Right ventricle myocardium inferior (tissue), 1 donor: ENCODE results near the gene USH1C. TPM values are rescaled to one million over a fixed set of nuclear protein-coding genes. Genes with fewer than 3 reads are reported as not detected.

Source experiments
- ATAC-seq: fragments of 200-7000 bp; cut with Tn5 transposase; one replicate; pipeline ENCODE4 v1.9.1; 2020; ENCODE audit warnings: mild to moderate bottlenecking, moderate library complexity
- DNase-seq: peaks from one replicate; pipeline ENCODE4 v3.0.0; 2021; ENCODE audit errors: missing footprints
- intact Hi-C: fragments of 100-400 bp; cut with DNase I; formaldehyde crosslinking; loops from one replicate; pipeline ENCODE4 v1.11.0; 2022
- total RNA-seq: library from RNA; stranded (reverse); fragmentation: NEBNext Ultra II Directional; extraction: Animal tissue kit (Norgen Biotek cat#: 25700); gene quantifications from one replicate; pipeline ENCODE4 v1.2.1, GENCODE V29; 2021
- donor health status: DM: no; HTN: yes; CAD: no; lungs with severe emphysema.

Gene USH1C
- total RNA-seq, 1 donor from 2014 or later: not detected

DNA sequence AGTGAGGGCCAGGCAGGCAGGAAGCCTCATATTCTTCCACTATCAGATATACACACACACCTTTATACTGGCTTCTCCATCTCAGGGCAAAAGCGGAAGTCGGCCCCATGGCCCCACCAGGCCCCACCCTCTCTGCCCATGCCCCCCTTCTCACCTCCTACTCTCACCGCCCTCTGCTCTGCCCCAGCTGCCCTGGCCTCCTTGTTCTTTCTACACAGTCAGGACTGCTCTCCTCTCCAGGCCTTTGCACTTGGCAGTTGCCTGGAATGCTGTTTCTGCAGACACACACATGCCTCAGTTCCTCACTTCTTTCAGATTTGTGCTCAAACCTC, 28.1 kb upstream of the USH1C start:
- intact Hi-C loops: no loop called here
- no peak for DNase-seq
- ATAC-seq: no peak

DNA sequence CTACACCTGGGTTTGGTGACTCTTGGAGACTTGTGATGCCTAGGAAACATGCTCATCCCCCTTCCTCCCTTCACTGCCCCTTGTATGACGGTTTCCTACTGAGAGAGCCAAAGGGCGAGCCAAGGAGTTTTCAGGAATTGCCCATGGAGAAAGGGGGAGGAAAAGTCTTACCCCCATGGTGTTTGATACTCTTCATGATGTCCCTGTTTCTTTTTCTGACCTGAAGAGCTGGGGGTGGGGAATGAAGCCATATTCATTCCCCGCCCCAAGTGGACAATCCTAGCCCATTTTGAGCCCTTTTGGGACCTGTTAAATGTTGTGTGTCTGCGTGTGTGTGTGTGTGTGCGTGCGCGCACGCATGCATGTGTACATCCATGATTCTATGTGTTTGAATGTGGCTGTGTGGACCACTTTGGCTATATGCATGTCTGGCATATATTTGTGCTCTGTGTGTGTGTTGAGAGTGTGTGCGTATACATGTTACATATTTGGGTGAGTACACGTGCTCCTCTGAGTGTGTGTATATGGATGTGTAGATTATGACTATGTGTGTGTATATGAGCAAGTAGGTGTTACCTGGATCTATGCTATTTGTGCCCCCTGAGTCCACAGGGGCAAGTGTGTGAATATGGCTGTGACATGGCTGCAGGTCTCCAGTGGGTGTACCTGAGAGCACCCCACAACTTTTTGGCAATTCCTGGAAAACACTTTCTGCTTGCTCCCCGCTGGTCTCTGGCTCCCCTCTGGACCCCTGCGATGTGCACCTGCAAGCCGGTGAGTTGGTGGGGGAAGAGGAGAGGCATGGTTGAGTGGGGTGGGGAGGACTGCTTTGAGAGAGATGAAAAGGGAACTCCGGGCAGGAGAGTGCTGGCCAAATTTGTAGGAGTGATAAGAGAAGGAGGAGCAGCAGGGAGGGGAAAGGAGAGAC, 27.5 kb upstream of the USH1C start:
- intact Hi-C loops: no loop called here
- DNase-seq: no peak
- no peak for ATAC-seq

DNA sequence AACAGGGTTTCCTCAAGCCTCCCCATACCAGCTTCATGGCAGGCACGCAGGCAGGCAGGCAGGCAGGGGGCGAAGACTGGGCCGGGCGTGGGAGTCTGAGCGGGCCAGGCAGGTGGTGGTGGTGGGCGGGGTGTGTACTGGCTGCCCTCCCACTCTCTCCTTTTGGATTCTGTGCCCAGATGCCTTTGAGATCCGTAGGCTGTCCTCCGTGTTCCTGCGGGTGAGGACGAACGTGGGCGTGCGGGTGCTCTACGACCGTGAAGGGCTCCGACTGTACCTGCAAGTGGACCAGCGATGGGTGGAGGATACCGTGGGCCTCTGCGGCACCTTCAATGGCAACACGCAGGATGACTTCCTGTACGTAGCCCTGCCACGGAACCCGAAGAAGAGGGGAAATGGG, 25.8 kb upstream of the USH1C start:
- ATAC-seq (no peak), DNase-seq (no peak)
- intact Hi-C loops: no loop called here

DNA sequence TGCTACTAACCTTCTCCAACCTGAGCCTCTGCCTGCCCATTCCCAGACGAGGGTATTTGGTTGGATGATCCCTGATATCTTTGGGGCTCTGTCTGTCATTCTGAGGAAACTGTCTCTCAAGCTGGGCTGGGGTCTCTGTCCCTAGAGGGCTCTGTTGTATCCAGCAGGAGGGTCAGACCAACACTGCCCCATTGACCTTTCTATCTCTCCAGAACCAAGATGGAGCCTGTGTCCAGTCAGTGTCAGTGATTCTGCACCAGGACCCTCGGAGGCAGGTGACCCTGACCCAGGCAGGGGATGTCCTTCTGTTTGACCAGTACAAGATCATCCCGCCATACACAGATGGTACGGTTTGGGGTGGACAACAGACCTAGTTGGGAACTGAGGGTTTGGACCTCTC, 24.7 kb upstream of the USH1C start:
- intact Hi-C loops: no loop called here
- no peak for DNase-seq

DNA sequence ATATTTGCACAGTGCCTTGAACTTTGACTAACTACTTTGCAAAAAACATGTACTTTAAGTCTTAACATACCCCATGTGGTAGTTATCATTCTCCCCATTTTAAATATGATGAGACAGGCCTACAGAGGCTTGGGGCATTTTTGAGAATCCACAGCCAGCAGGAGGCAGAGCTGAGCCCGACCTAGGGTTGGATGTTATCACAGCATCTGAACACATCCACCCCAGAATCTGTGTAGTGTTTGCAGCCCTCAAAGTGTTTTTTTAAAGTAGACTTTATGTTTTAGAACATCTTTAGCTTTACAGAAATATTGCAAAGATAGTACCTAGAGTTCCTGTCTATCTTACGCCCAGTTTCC, 20.4 kb upstream of the USH1C start:
- ATAC-seq: no peak
- intact Hi-C loops: no loop called here
- DNase-seq: no peak

More for the DNA sequence above, 24.7 kb upstream of the USH1C start:
- no peak for ATAC-seq

DNA sequence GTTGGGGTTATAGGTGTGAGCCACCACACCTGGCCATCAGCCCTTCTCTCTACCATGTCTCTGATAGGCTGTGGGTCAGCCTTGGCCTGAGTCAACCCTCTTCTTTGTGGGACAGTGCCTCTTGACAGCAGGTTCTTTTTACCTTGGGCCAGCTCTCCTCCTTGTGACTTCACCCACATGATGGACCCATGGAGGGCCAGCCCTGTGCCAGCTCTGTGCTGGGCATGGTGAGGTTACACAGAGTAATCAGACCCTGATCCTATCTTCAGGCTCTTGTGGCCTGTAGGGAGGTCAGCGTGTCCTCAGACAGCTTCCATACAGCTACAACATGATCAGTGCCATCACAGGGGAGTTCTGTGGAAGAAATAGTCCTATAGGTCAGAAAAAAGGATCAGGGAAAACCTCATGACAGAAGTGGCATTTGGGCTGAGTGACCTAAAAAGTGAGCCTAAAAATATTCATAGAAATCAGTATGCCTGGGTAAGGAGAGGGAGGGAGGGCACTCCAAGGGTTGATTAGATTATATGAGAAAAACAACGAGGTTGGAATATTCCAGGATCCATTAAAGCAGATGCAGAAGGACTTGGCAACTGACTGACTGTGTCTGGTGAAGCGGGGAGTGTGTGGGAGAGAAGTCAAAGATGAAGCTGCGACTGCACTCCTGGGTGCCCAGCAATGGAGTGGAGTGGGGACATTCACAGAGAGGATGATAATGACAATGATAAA, 19.9 kb upstream of the USH1C start:
- DNase-seq (no peak), ATAC-seq (no peak)
- intact Hi-C loops: no loop called here

DNA sequence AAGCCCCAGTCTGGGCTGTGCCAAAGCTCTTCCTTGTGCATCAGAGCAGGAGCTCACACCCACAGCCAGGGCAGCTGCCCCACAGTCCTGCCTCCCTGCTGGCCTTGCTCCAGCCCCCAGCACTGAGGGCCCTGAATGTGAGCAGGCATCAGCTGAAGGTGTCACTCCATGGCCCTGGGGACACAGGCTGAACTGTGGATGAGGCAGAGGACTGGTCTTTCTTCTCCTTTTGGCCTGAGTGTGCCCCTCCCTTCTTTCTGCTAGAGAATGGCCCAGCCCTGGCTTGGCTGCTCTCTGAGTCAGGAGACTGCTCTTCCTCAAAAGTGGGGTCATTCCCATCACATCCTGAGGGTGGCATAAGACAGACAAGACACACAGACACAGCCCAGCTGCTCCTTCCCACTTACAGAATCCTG, 19.0 kb upstream of the USH1C start:
- ATAC-seq: no peak
- intact Hi-C loops: no loop called here

DNA sequence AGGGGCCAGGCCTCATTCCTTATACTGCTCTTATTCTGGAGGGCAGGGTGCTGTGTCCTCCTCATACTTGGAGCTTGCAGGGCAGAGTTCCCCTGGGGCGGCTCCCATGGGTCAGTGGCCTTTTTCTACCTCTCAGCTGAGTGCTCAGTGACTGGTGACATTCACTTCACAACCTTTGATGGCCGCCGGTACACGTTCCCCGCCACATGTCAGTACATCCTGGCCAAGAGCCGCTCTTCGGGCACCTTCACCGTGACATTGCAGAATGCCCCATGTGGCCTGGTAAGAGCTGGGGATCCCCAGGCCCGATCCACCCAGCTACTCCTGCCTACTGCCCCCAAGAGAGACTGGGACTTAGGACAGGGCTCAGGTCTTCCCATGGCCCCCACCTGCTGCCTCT, 17.3 kb upstream of the USH1C start:
- ATAC-seq (no peak), DNase-seq (no peak)
- intact Hi-C loops: no loop called here

More for the DNA sequence above, 19.0 kb upstream of the USH1C start:
- no peak for DNase-seq

DNA sequence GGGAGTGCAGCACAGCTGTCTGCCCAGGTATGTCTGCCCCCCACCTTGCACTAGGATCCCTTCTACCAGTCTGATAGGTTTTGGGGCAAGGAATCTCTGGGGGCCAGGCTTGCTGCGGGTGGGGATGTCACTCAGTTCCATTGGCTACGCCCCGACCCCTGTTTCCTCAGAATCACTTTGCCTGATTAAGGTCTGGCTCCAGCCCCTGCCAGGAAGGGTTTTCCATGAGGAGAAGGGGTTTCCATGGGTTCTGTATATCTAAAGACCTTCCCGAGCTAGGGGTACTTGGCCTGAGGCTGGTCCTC, 16.8 kb upstream of the USH1C start:
- ATAC-seq (no peak), DNase-seq (no peak)
- intact Hi-C loops: no loop called here

DNA sequence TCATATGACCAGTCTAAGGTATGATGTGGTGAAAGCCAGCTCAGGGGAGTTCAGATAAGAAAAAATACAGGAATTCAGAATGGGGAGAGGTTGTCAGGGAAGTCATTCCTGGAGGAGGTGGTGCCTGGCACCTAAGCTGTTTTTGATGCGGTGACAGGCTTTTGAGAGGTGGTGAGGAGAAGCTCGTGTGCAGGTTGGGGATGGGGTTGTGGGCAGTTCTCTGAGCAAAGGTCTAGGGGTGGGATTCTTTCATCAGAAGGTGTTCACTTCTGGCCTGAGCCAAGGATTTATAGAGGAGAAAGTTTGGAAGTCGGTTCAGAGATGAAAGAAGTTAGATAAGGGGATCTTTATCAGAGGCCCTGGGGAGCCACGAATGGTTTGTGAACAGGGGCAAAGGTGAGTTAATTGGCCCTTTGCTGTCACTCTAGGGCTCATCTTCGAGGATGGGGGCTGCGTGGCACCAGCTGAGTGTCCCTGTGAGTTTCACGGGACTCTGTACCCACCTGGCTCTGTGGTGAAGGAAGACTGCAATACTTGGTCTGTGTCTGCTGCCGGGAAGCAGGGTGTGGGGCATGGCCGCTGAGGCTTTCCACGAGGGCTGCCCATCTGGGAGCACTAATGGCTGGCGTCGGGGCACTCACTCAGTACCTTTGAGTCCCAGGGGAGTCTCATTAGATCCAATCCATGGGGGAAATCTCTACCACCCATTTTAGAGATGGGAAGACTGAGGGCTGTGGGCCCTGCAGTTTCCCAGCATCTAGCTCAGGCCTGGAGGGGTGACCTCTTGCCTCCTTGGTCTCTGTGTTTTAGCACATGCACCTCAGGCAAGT, 16.3 kb upstream of the USH1C start:
- DNase-seq (no peak), ATAC-seq (no peak)
- intact Hi-C loops: no loop called here

DNA sequence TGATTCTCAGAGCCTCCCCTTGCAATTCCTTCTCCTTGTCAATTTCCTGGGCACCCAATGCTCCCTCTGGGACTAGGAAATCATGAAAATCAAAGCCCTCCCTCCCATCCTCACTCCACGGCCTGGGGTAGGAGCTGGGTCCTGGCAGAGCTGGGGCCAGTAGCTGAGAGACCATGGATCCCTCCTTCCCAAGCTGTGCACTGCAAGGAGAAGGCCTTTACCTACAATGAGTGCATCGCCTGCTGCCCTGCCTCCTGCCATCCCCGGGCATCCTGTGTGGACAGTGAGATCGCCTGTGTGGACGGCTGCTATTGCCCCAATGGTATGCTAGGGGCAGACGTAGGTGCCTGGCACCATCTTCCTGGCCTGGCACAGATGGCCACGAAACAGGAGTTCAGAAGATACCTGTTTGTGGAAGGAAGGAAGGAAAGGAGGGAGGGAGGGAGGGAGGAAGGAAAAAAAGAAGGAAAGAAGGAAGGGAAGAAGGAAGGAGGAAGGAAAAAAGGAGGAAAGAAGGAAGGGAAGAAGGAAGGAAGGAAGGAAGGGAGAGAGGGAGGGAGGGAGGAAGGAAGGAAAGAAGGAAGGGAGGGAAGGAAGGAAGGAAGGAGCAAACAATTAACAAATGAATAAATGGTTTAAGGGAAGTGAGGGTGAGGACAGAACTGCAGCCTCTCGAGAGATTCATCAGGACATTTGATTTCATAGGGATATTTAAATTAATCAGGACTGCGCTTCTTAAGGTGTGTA, 15.3 kb upstream of the USH1C start:
- intact Hi-C loops: no loop called here
- DNase-seq (no peak), ATAC-seq (no peak)

DNA sequence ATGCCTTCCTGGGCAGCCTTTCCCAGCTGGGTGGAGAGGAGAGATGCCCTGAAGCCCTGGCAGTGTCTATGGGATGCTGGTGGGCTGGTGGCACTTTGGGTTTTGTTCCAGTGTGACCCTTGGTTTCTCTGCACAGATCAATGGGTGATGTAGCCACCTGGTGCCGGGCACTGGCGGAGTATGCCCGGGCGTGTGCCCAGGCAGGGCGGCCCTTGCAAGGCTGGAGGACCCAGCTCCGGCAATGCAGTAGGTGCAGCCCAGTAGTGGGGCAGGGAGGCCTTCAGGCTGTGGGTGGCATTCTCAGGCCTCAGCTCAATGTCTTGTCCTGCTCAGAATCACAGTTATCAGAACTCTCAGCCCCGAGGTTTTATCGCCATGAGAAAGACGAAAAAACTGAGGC, 14.7 kb upstream of the USH1C start:
- intact Hi-C loops: no loop called here
- ATAC-seq: no peak

DNA sequence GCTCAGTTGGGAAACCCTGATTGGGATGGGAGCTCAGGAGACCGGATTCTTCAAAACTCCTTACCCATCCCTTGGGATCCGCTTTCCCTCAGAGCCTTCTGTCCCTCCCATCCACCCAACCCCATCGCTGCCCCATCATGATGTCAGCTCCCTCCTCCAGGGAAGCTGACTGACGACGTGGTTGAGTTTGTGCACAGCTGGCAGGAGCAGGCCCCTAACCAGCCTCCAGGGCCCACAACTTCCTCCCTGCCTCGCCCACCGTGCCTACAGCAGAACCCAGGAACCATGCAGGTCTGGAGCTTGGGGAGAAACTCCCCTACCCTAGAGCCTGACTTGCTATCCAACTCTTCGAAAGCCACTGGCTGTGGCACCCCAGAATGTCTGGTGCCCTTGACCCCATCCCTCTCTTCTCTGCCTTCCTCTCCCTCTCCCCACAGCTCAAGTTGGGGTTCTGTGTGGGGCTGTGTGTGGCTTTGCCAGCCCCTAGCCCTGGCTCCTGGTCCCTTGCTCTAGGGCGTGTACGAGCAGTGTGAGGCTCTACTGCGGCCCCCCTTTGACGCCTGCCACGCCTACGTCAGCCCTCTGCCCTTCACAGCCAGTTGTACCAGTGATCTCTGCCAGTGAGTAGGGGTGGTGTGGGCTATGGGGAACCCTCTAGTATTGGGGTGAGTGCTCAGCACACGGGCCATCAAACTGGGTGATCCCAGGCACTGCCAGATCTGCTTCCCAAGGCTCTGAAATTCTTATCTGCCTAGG, 14.0 kb upstream of the USH1C start:
- intact Hi-C loops: no loop called here
- DNase-seq (no peak), ATAC-seq (no peak)

More for the DNA sequence above, 14.7 kb upstream of the USH1C start:
- no peak for DNase-seq

DNA sequence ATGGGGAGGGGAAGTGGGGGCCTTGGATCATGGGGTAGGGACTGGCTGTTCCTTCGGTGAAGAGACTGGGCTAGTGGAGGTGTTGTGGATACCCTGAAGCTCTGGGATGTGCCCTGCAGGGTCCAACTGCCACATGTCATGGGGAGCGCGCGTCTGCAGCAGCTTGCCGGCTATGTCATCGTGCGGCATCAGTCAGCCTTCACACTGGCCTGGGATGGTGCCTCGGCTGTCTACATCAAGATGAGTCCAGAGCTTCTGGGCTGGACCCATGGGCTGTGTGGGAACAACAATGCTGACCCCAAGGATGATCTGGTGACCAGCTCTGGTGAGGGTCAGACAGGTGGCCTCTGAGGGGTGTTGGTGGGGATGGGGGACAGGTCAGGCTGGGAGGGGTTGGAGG, 12.8 kb upstream of the USH1C start:
- ATAC-seq (no peak), DNase-seq (no peak)
- intact Hi-C loops: no loop called here

DNA sequence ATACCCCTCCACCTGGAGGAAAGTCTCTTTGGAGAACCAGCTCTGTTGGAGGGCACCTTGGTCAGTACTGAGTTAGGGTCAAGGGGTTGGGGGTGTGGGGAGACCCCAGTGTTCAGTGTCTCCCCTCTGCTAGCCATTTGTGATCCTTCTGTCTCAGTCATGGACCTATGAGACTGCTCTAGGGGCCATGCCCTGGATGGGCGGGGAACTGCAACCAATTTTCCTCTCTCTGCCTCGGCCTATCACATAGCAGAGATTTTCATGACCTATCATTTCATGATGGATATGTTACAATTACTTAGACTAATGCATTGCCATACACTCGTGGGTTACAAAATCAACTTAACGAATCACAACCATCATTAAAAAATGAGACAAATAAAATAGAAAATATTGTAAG, 10.3 kb upstream of the USH1C start:
- DNase-seq: no peak
- no peak for ATAC-seq
- intact Hi-C loops: no loop called here

DNA sequence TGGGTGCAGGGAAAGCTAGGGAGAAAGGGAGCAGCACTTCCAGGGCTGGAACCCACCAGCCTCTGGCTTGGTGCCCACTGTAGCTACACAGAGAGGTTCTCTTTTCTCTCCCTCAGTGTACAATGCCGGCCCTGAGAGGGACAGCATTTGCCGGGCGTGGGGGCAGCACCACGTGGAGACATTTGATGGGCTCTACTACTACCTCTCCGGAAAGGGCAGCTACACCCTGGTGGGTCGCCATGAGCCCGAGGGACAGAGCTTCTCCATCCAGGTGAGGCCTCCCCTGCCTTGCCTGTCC, 9.0 kb upstream of the USH1C start:
- DNase-seq (no peak), ATAC-seq (no peak)
- intact Hi-C loops: no loop called here

DNA sequence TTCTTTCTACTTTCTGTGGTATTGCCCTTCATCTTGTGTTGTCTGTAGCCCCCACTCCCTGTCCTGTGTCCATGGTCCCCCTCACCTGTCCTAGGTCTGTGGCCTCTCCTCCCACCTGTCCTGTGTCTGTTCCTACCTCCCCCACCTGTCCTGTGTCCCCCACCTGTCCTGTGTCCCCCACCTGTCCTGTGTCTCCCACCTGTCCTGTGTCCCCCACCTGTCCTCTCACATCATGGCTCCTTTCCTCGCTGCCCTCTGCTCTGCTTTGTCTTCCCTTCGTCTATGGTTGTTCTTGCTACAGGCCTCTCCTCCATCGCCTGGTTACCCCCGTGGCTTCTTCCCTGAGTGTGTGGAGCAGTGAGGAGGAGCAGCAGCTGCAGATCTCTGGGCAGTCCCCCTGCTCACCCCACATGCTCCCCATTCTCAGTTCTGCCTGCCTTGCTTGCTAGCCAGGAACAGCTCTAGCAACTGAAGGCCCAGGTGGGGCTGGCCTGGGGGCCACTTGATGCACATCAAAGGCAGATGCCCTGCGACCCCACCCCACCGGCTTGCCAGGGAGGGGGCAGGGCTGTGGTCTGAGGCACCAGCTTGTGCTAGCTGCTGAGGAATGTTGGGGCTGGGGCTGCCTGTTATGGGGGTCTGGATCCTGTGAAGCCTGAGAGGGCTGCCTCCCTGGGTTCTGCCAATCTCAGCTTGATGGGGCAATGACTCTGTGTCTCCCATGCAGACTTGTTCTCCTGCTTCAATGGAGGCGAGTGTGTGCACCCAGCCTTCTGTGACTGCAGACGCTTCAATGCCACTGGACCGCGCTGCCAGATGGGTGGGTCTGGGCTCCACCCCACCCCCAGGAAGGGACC, 8.4 kb upstream of the USH1C start:
- intact Hi-C loops: no loop called here
- DNase-seq (no peak), ATAC-seq (no peak)

DNA sequence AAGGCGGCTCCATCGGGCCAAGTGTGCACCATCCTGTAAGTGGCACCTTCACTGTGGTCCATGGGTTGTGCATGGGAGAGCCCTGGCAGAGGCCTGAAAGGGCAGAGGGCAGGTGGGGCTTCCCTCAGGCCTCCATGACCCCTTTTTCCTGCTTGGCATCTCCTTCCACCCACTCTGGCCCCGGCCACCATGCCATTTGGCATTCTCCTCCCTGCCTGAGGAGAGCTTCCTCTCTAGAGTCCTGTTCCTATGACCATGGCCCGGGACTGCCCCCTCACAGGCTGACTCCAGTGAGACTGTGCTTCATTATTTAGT, 7.8 kb upstream of the USH1C start:
- no peak for DNase-seq
- no peak for ATAC-seq
- intact Hi-C loops: no loop called here
